B cell (primary cell): ENCODE measurements around the gene TTF2. TPM values are rescaled to one million over a fixed set of nuclear protein-coding genes. Genes with fewer than 3 reads are reported as not detected.

Experiments
- ATAC-seq: fragments of 200-7000 bp; cut with Tn5 transposase; one replicate; pipeline ENCODE4 v1.10.0; 2021; ENCODE audit warnings: low read depth, mild to moderate bottlenecking, moderate number of reproducible peaks, moderate library complexity
- CTCF ChIA-PET: fragments of 350-600 bp; sonication (Branson Sonifier 250); formaldehyde crosslinking; loops from one replicate; lab custom pipeline; 2021; ENCODE audit warnings: antibody characterized with exemption, inconsistent platforms; lab: Charles Lee
- POLR2A ChIA-PET: fragments of 350-600 bp; sonication (Branson Sonifier 250); formaldehyde crosslinking; loops from one replicate; lab custom pipeline; 2021; ENCODE audit warnings: antibody characterized with exemption; lab: Charles Lee
- DNase-seq: peaks from one replicate; pipeline ENCODE4 v3.0.0; 2013
- H2AFZ ChIP-seq: 2 replicates; pipeline ENCODE4 v1.6.1; 2012; ENCODE audit warnings: mild to moderate bottlenecking, low read depth, low read length; ENCODE audit not compliant: insufficient read depth, poor library complexity, severe bottlenecking
- H3K27ac ChIP-seq, 2 donors: 1 replicate in 1 of 2; 2 replicates in 1 of 2; pipeline ENCODE4 v1.5.1; 2012 to 2013; ENCODE audit warnings: low read length in 2 of 2, mild to moderate bottlenecking in 2 of 2, moderate library complexity in 1 of 2
- H3K27me3 ChIP-seq, 4 experiments: fragments of 200-600 bp in 1 of 4; sonication (generic) in 1 of 4; replicated peaks in 1 of 4; 1 replicate in 2 of 4; 2 replicates in 2 of 4; pipeline versions ENCODE4 v1.6.1 to v1.7.0; 2013 to 2016; ENCODE audit warnings: low read length in 3 of 4, mild to moderate bottlenecking in 2 of 4, mixed read lengths in 1 of 4, moderate library complexity in 1 of 4; ENCODE audit not compliant: insufficient read depth in 4 of 4, control insufficient read depth in 3 of 4; ENCODE audit errors: control extremely low read depth in 1 of 4
- H3K36me3 ChIP-seq, 2 experiments: replicated peaks in 1 of 2; 1 replicate in 1 of 2; 2 replicates in 1 of 2; pipeline versions ENCODE4 v1.6.1 to v1.7.1; 2013; ENCODE audit warnings: low read length in 1 of 2; ENCODE audit not compliant: insufficient read depth in 2 of 2, control insufficient read depth in 1 of 2; ENCODE audit errors: control extremely low read depth in 1 of 2, extremely low read depth in 1 of 2
- H3K4me1 ChIP-seq, 2 donors: fragments of 200-600 bp in 1 of 2; sonication (generic) in 1 of 2; 1 replicate in 1 of 2; 2 replicates in 1 of 2; pipeline versions ENCODE4 v1.5.1 to v1.6.1; 2013 to 2017; ENCODE audit warnings: low read length in 2 of 2; ENCODE audit not compliant: control insufficient read depth in 2 of 2, insufficient read depth in 2 of 2
- H3K4me2 ChIP-seq: replicated peaks from 2 replicates; pipeline ENCODE3; 2012; ENCODE audit warnings: mild to moderate bottlenecking, low read depth, low read length; ENCODE audit not compliant: poor library complexity, severe bottlenecking
- H3K4me3 ChIP-seq, 5 experiments: fragments of 200-600 bp in 1 of 5; sonication (generic) in 1 of 5; 1 replicate in 3 of 5; 2 replicates in 2 of 5; pipeline versions ENCODE4 v1.5.1 to v1.7.0; 2011 to 2016; ENCODE audit warnings: low read length in 4 of 5, mild to moderate bottlenecking in 4 of 5, low read depth in 2 of 5, control low read depth in 1 of 5, moderate library complexity in 1 of 5; ENCODE audit not compliant: insufficient read depth in 1 of 5; ENCODE audit errors: control extremely low read depth in 1 of 5, extremely low read depth in 1 of 5
- H3K79me2 ChIP-seq: fragments of 200-600 bp; sonication (generic); one replicate; pipeline ENCODE4 v1.6.0; 2016; ENCODE audit warnings: low read length; ENCODE audit not compliant: control insufficient read depth, insufficient read depth
- H3K9ac ChIP-seq: fragments of 200-600 bp; sonication (generic); 2 replicates; pipeline ENCODE4 v1.6.1; 2017; ENCODE audit warnings: mild to moderate bottlenecking, low read length, moderate library complexity
- H3K9me3 ChIP-seq, 3 donors: one replicate each; pipeline versions ENCODE4 v1.6.1 to v1.7.1; 2013; ENCODE audit warnings: low read length in 2 of 3; ENCODE audit not compliant: control insufficient read depth in 2 of 3, insufficient read depth in 1 of 3; ENCODE audit errors: control extremely low read depth in 1 of 3
- H4K20me1 ChIP-seq: 2 replicates; pipeline ENCODE4 v1.6.0; 2012; ENCODE audit warnings: mild to moderate bottlenecking, low read length; ENCODE audit not compliant: insufficient read depth, control insufficient read depth, poor library complexity, severe bottlenecking
- H3K27ac Mint-ChIP-seq: one replicate; pipeline ENCODE4 v1.8.0; 2021; ENCODE audit warnings: mixed read lengths
- H3K27me3 Mint-ChIP-seq: one replicate; pipeline ENCODE4 v1.8.0; 2021; ENCODE audit warnings: mixed read lengths
- H3K4me1 Mint-ChIP-seq: one replicate; pipeline ENCODE4 v1.8.0; 2021; ENCODE audit warnings: mixed read lengths
- H3K4me3 Mint-ChIP-seq: one replicate; pipeline ENCODE4 v1.8.0; 2021; ENCODE audit warnings: mixed read lengths
- H3K9me3 Mint-ChIP-seq: one replicate; pipeline ENCODE4 v1.8.0; 2022; ENCODE audit warnings: mixed read lengths; ENCODE audit not compliant: insufficient read depth
- CTCF ChIP-seq: fragments of 200-600 bp; IDR thresholded peaks from one replicate; pipeline ENCODE4 v1.8.0; 2022; ENCODE audit warnings: antibody characterized with exemption, mild to moderate bottlenecking
- EZH2 ChIP-seq: IDR thresholded peaks from 2 replicates; pipeline ENCODE4 v1.6.1; 2012; ENCODE audit warnings: borderline replicate concordance, low read depth, mild to moderate bottlenecking, moderate library complexity, low read length; ENCODE audit not compliant: insufficient read depth, poor library complexity, severe bottlenecking
- WGBS: methylation state at CpG from one replicate; pipeline ENCODE4 v1.1.5; 2013; ENCODE audit warnings: missing lambda C conversion rate; ENCODE audit not compliant: insufficient coverage; 5-methylcytosine and 5-hydroxymethylcytosine counted together
- intact Hi-C: fragments of 100-400 bp; cut with micrococcal nuclease; formaldehyde crosslinking; loops from one replicate; pipeline ENCODE4 v1.10.0; 2022
- polyA plus RNA-seq: library from polyadenylated mRNA; depleted of rRNA; stranded (reverse); fragments of >200 nt; gene quantifications from 2 replicates; pipeline ENCODE4 v1.2.3, GENCODE V29; 2012
- total RNA-seq, 2 donors: library from RNA; stranded (reverse); fragments of 120-200 nt in 1 of 2; gene quantifications; 1 replicate in 1 of 2; 2 replicates in 1 of 2; pipeline versions ENCODE4 v1.2.3 to v1.2.4, GENCODE V29; 2013 to 2022

Gene TTF2
- total and polyA plus RNA-seq, 2 donors (not counting 1 experiment from before 2014, with no cell fraction given): 11.3 to 28.9 TPM

GRCh38 chr1:117044217-117044616, 15.9 kb upstream of the TTF2 start:
- intact Hi-C loops: no loop called here
- Mint-ChIP-seq H3K27ac (no peak overlapping the region), H3K4me1 (peaks cover 17% of the 10 kb centered on the region), H3K9me3 (peaks cover 3% of the 10 kb centered on the region), H3K4me3 (no peak overlapping the region), H3K27me3 (no peaks in the 10 kb centered on the region)
- H3K79me2 ChIP-seq: no peaks in the 10 kb centered on the region
- H3K4me2 ChIP-seq: no peak overlapping the region
- POLR2A ChIA-PET: no interaction called here
- no peak overlapping the region for H2AFZ ChIP-seq
- TF ChIP-seq EZH2 (no peak), CTCF (no peak)
- WGBS: 100% methylated on average over 1 of the region's 1 CpG
- peaks cover 18 to 19% of the 10 kb centered on the region in 2 donors for H3K4me1 ChIP-seq
- H3K9ac ChIP-seq: no peak overlapping the region
- no peaks in the 10 kb centered on the region for H4K20me1 ChIP-seq
- ATAC-seq: no peak
- CTCF ChIA-PET: interaction anchor here (0.8 to 2.7 kb wide), 2 partner anchors 307 to 319 kb away, joined by 3 to 7 read pairs; no protein-coding TSS in a partner anchor
- H3K9me3 ChIP-seq: no peaks in the 10 kb centered on the region
- no peak for DNase-seq
- no peaks in the 10 kb centered on the region for H3K27me3 ChIP-seq
- H3K27ac ChIP-seq: no peak overlapping the region
- no peaks in the 10 kb centered on the region for H3K36me3 ChIP-seq
- H3K4me3 ChIP-seq: no peak overlapping the region

GRCh38 chr1:117045644-117046043, 14.5 kb upstream of the TTF2 start:
- TF ChIP-seq CTCF (no peak), EZH2 (no peak)
- Mint-ChIP-seq H3K27me3 (no peaks in the 10 kb centered on the region), H3K4me1 (peaks cover 31% of the 10 kb centered on the region), H3K4me3 (no peak overlapping the region), H3K27ac (no peak overlapping the region), H3K9me3 (peaks cover 3% of the 10 kb centered on the region)
- no peak for DNase-seq
- H3K9ac ChIP-seq: no peak overlapping the region
- POLR2A ChIA-PET: no interaction called here
- H3K9me3 ChIP-seq: no peaks in the 10 kb centered on the region
- H3K4me1 ChIP-seq: peaks cover 31 to 33% of the 10 kb centered on the region in 2 donors
- no peaks in the 10 kb centered on the region for H3K36me3 ChIP-seq
- H3K79me2 ChIP-seq: no peaks in the 10 kb centered on the region
- CTCF ChIA-PET: interaction anchor here (2.7 kb wide), 1 partner anchor 321 kb away, joined by 7 read pairs; no protein-coding TSS in a partner anchor
- no peaks in the 10 kb centered on the region for H3K27me3 ChIP-seq
- H3K27ac ChIP-seq: no peak overlapping the region
- intact Hi-C loops: no loop called here
- no peak for ATAC-seq
- H3K4me3 ChIP-seq: no peak overlapping the region
- H3K4me2 ChIP-seq: no peak overlapping the region
- H2AFZ ChIP-seq: no peak overlapping the region
- H4K20me1 ChIP-seq: no peaks in the 10 kb centered on the region
- 100% methylated on average over 2 of the region's 2 CpGs for WGBS
